NT2/D1 (cell line): ENCODE measurements around the gene CREB3.
A peak's percentile ranks its signal among the peaks of the same experiment; 100 is the strongest.

ENCODE experiments used
- DNase-seq: peaks from one replicate; pipeline ENCODE4 v3.0.0-alpha.2; 2011; ENCODE audit warnings: low read depth, low spot score
- H3K27me3 ChIP-seq: 2 replicates; pipeline ENCODE4 v1.6.0; 2011; ENCODE audit warnings: mild to moderate bottlenecking; ENCODE audit not compliant: insufficient read length, insufficient read depth
- H3K36me3 ChIP-seq: 2 replicates; pipeline ENCODE4 v1.6.1; 2011; ENCODE audit warnings: mild to moderate bottlenecking, low read length, mixed read lengths; ENCODE audit not compliant: insufficient read depth, insufficient read length
- H3K4me1 ChIP-seq: 2 replicates; pipeline ENCODE4 v1.5.1; 2011; ENCODE audit not compliant: insufficient read depth, insufficient read length
- H3K4me3 ChIP-seq: 2 replicates; pipeline ENCODE4 v1.5.1; 2011; ENCODE audit warnings: low read depth; ENCODE audit not compliant: insufficient read length
- H3K9ac ChIP-seq: 2 replicates; pipeline ENCODE4 v1.6.0; 2011; ENCODE audit warnings: low read depth; ENCODE audit not compliant: insufficient read length
- H3K9me3 ChIP-seq: 2 replicates; pipeline ENCODE4 v1.5.1; 2011; ENCODE audit warnings: mild to moderate bottlenecking, low read length; ENCODE audit not compliant: insufficient read depth
- SUZ12 ChIP-seq: IDR thresholded peaks from 2 replicates; pipeline ENCODE4 v1.6.1; 2011; ENCODE audit not compliant: insufficient read length, insufficient read depth; ENCODE audit errors: extremely low read depth
- YY1 ChIP-seq: IDR thresholded peaks from 2 replicates; pipeline ENCODE4 v1.6.1; 2011; ENCODE audit not compliant: insufficient read length, insufficient read depth
- ZNF274 ChIP-seq: IDR thresholded peaks from 2 replicates; pipeline ENCODE4 v1.6.1; 2011; ENCODE audit warnings: mild to moderate bottlenecking, low read depth, low read length

Gene CREB3, protein sequence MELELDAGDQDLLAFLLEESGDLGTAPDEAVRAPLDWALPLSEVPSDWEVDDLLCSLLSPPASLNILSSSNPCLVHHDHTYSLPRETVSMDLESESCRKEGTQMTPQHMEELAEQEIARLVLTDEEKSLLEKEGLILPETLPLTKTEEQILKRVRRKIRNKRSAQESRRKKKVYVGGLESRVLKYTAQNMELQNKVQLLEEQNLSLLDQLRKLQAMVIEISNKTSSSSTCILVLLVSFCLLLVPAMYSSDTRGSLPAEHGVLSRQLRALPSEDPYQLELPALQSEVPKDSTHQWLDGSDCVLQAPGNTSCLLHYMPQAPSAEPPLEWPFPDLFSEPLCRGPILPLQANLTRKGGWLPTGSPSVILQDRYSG

DNA sequence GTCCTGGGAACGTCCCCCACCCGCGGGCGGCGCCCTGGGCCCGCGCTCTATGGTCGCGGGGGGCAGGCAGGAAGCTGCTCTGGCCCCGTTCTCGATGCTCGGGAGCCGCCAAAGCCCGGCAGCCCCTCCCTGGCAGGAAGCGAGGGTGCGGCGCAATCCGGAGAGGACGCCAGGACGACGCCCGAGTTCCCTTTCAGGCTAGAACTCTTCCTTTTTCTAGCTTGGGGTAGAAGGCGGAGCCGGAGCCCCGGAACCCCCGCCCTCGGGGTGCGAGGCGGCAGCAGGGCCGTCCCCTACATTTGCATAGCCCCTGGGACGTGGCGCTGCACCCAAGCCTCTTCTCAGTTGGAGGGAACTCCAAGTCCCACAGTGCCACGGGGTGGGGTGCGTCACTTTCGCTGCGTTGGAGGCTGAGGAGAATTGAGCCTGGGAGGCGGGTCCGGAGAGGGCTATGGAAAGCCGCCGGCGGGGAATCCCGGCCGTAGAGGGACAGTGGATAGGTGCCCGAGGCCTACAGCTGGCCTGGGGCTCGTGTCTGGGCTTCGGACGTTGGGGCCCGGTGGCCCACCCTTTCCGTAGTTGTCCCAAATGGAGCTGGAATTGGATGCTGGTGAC, at the start of gene CREB3, which contains the start of gene TLN1:
Gene CREB3, plus strand, starts transcription at position 482 of the 615 bp plus-strand sequence. Its CDS starts 107 bp downstream, at position 589.
Gene TLN1, minus strand, starts transcription at position 11 of the 615 bp plus-strand sequence. CDS start 6,501 bp downstream, outside the sequence.
- peaks cover 16% of the 10 kb centered on the region for H3K4me1 ChIP-seq
- TF ChIP-seq SUZ12 (no peak), YY1 (no peak), ZNF274 (no peak)

GRCh38 chr9:35683323-35683722, 49.1 kb upstream of the CREB3 start:
- no peak for DNase-seq
- Histone ChIP-seq H3K36me3 (peaks cover 71% of the 10 kb centered on the region), H3K9me3 (no peaks in the 10 kb centered on the region), H3K4me3 (no peak overlapping the region), H3K9ac (no peak overlapping the region), H3K27me3 (no peaks in the 10 kb centered on the region), H3K4me1 (peaks cover 31% of the 10 kb centered on the region)
- TF ChIP-seq YY1 (no peak), ZNF274 (no peak), SUZ12 (no peak)

More for the DNA sequence above, at the start of gene CREB3, which contains the start of gene TLN1:
- Histone ChIP-seq H3K4me3 (peak within 1 kb of the TSS; percentile 92), H3K9me3 (no peaks in the 10 kb centered on the region), H3K9ac (peak within 1 kb of the TSS; percentile 92), H3K36me3 (peaks cover 36% of the 10 kb centered on the region), H3K27me3 (no peaks in the 10 kb centered on the region)
- peak; percentile 96 for DNase-seq

DNA sequence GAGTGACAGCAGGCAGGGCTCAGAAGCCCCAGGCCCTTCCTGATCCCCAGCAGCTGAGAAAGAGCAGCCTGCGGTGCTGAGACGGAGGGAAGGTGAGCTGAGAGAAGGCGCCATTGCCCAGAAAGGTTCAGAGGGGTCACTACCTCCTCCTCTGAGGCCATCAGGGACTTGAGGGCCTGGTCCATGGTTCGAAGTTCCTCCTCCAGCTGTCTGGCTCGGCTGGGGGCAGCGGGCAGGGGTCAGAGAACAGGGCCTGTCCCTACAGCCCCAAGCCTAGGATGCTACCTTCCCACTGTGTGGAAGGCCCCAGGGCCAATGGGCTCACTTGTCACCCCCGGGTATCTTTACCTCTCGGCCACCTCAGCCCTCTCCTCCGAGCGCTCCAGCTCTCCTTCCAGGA, 47.5 kb upstream of the CREB3 start:
- peaks cover 81% of the 10 kb centered on the region for H3K36me3 ChIP-seq
- peaks cover 33% of the 10 kb centered on the region for H3K4me1 ChIP-seq
- no peak for DNase-seq
- H3K27me3 ChIP-seq = no peaks in the 10 kb centered on the region
- H3K9ac ChIP-seq = peak overlapping the region; percentile 17
- H3K4me3 ChIP-seq = no peak overlapping the region
- H3K9me3 ChIP-seq = no peaks in the 10 kb centered on the region
- TF ChIP-seq ZNF274 (no peak), YY1 (no peak), SUZ12 (no peak)

GRCh38 chr9:35685506-35685905, 47.0 kb upstream of the CREB3 start:
- no peaks in the 10 kb centered on the region for H3K9me3 ChIP-seq
- H3K27me3 ChIP-seq = no peaks in the 10 kb centered on the region
- H3K4me3 ChIP-seq = no peak overlapping the region
- TF ChIP-seq YY1 (no peak), ZNF274 (no peak), SUZ12 (no peak)
- H3K4me1 ChIP-seq = peaks cover 31% of the 10 kb centered on the region
- no peak overlapping the region for H3K9ac ChIP-seq
- H3K36me3 ChIP-seq = peaks cover 81% of the 10 kb centered on the region
- DNase-seq = no peak

DNA sequence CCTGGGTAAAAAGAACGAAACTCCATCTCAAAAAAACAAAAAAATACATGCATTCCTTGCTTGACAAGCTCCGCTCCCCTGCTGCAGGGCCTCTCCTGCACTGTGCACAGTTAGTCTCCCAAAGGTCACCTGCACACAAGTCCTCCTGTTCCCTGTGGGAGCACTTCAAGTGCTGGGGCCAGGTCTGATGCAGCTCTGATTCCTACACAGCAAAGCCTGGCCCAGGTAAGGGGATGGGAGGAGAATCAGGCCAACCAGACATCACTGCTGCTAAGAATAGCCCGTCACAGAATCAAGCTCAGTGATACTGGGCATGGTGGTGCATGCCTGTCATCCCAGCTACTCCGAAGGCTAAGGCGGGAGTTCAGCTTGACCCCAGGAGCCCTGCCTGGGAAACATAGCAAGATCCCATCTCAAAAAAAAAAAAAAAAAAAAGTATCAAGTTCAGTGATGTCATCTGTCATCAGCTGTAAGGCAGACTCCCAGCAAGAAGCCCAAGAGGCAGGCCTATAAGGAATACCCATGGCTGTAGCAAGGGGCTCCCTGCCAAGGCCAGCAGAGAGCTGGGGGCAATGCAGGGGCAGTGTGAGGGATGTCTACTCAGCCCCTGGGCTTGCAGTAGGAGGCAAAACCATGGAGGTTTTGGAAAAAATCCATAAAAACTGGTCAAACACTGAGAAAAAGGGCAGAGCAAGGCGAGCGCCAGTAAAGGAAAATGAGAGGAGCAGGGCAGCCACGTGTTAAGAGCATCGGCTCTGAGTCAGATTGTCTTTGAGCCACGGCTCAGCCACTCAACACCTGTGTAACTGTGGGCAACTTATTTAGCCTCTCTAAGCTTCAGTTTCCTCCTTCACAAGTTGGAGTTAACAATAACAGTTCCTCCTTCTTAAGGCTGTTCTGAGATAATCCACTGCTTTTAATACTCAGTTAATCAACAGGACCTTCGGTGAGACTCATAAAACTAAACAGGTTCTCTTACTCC, 46.0 kb upstream of the CREB3 start:
- Histone ChIP-seq H3K27me3 (no peaks in the 10 kb centered on the region), H3K4me3 (no peak overlapping the region), H3K9me3 (no peaks in the 10 kb centered on the region), H3K4me1 (peaks cover 27% of the 10 kb centered on the region), H3K36me3 (peaks cover 78% of the 10 kb centered on the region), H3K9ac (peak overlapping the region; percentile 22)
- TF ChIP-seq ZNF274 (no peak), SUZ12 (no peak), YY1 (no peak)
- no peak for DNase-seq

DNA sequence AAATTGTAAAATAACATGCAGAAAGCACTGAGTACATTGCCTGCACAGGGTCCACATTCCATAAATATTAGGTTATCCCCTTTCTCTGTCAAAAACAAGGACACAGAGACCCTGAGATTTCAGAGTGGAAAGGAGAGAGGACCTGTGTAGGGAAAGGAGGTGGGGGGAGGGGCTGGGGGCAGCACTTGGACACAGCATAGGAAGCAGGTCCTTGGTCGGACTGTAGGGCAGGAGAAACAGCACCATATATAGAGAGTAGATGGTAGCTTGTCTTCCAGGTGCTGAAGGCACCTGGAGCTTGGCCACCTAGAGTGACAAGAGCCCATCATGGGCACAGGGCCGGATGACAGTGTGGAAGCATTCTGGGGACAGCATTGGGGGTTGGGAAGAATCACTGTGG, 45.2 kb upstream of the CREB3 start:
- Histone ChIP-seq H3K27me3 (no peaks in the 10 kb centered on the region), H3K36me3 (peaks cover 70% of the 10 kb centered on the region), H3K4me3 (no peak overlapping the region), H3K9ac (peak overlapping the region; percentile 8), H3K4me1 (peaks cover 25% of the 10 kb centered on the region), H3K9me3 (no peaks in the 10 kb centered on the region)
- DNase-seq = no peak
- TF ChIP-seq YY1 = no peak
- TF ChIP-seq ZNF274 = no peak
- TF ChIP-seq SUZ12 = no peak
